NT2/D1 (cell line): ENCODE results near the gene BRINP3.

ENCODE experiments used
- SUZ12 ChIP-seq: IDR thresholded peaks from 2 replicates; pipeline ENCODE4 v1.6.1; 2011; ENCODE audit not compliant: insufficient read length, insufficient read depth; ENCODE audit errors: extremely low read depth
- YY1 ChIP-seq: IDR thresholded peaks from 2 replicates; pipeline ENCODE4 v1.6.1; 2011; ENCODE audit not compliant: insufficient read length, insufficient read depth

- TF ChIP-seq SUZ12 (no peak), YY1 (no peak)
Measured at GRCh38 chr1:190126728-190127127, 350.9 kb downstream of the BRINP3 start.
